ENCODE results near the gene VPS8. TPM values are rescaled to one million over a fixed set of nuclear protein-coding genes. Genes with fewer than 3 reads are reported as not detected.

The VPS8 gene
- total RNA-seq, 1 experiment from 2014 or later = 37.6 TPM

DNA sequence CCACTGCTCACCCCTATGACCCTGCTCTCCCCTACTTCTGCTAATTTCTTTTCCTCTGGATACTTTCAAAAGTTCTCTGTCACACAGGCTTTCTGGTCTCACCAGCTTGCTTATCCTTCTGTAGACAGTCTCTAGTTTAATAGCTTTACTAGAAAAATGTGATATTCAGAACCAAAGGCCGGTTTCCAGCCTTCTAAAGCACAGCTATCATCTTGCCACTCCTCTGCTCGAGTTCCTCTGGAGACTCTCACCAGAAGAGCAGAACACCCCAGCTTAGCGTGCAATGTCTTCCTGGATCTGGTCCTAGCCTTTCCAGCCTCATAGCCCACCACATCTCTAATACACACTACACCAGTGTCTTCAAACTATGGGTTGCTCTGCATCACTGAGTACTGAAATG is 1.8 kb upstream of the VPS8 start:
- Histone ChIP-seq H3K27me3 (ENCODE audit: insufficient read depth, low read length) (no peaks in the 10 kb centered on the region), H3K4me2 (ENCODE audit: low read length) (no peak overlapping the region), H3K4me3 (replicated peaks in 1 of 2; ENCODE audit: low read depth in 1 of 2, low read length in 2 of 2) (no peak overlapping the region), H2AFZ (ENCODE audit: low read depth, low read length, poor library complexity, severe bottlenecking) (peak overlapping the region; percentile 19), H3K27ac (ENCODE audit: low read depth, low read length) (no peak overlapping the region), H4K20me1 (ENCODE audit: insufficient read depth) (no peaks in the 10 kb centered on the region), H3K9me2 (ENCODE audit: insufficient read depth) (no peaks in the 10 kb centered on the region), H3K9ac (ENCODE audit: low read length) (no peak overlapping the region), H3K9me3 (ENCODE audit: control insufficient read depth in 1 of 2, insufficient read depth in 1 of 2, low read depth in 1 of 2, low read length in 2 of 2) (no peaks in the 10 kb centered on the region), H3K36me3 (ENCODE audit: control insufficient read depth in 1 of 2, insufficient read depth in 2 of 2, low read length in 2 of 2) (no peaks in the 10 kb centered on the region), H3K79me2 (ENCODE audit: insufficient read depth, low read length) (peaks cover 28% of the 10 kb centered on the region), H3K4me1 (ENCODE audit: control insufficient read depth in 1 of 2, insufficient read depth in 2 of 2, low read length in 2 of 2) (peaks cover 9 to 32% of the 10 kb centered on the region in 2 experiments; a peak in 3 of 4 replicates)
- DNase-seq (ENCODE audit: low read depth, low spot score) (no peak), ATAC-seq (no peak)
- no TSS peak for BruUV-seq (replicated peaks)
- ChIA-PET RAD21 (ENCODE audit: low non-redundant PET in 1 of 2, low total read pairs in 2 of 2, uncharacterized antibody in 2 of 2, unreplicated experiment in 2 of 2) (no interaction called here), CTCF (no interaction called here), POLR2A (no interaction called here)
- intact Hi-C loops (cut with micrococcal nuclease) = no loop called here
- no peak for TF ChIP-seq EZH2phosphoT487 (IDR thresholded peaks at IDR 0.05; ENCODE audit: borderline replicate concordance)

DNA sequence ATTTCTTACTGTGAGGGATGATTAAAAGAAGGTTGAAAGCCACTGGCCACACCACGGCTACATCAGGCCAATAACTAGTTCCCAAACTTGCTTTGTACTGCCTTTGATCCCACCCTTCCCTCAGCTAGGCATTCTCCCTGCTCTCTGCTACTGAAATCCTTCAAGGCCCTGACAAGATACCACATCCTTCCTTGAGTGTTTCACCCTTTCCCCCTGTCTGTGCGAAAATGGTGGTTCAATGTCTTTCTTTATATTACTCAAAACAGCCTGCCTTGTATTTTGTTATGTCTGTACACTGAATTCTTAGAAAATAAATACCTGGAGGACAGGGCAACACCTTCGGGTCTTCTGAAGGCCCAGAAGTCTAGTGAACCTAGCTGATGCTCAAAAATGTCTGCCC is 932 bp upstream of the VPS8 start:
- peaks cover 5 to 24% of the 10 kb centered on the region in 2 experiments; a peak in 3 of 4 replicates for H3K4me1 ChIP-seq (ENCODE audit: control insufficient read depth in 1 of 2, insufficient read depth in 2 of 2, low read length in 2 of 2)
- CTCF ChIA-PET = no interaction called here

More for the DNA sequence above, 932 bp upstream of the VPS8 start:
- intact Hi-C loops (cut with micrococcal nuclease) = no loop called here
- Histone ChIP-seq H3K9me2 (ENCODE audit: insufficient read depth) (no peaks in the 10 kb centered on the region), H3K27me3 (ENCODE audit: insufficient read depth, low read length) (no peaks in the 10 kb centered on the region), H3K27ac (ENCODE audit: low read depth, low read length) (no peak overlapping the region), H3K9ac (ENCODE audit: low read length) (no peak overlapping the region), H3K9me3 (ENCODE audit: control insufficient read depth in 1 of 2, insufficient read depth in 1 of 2, low read depth in 1 of 2, low read length in 2 of 2) (no peaks in the 10 kb centered on the region), H3K79me2 (ENCODE audit: insufficient read depth, low read length) (peaks cover 32% of the 10 kb centered on the region), H3K4me2 (ENCODE audit: low read length) (no peak overlapping the region), H3K36me3 (ENCODE audit: control insufficient read depth in 1 of 2, insufficient read depth in 2 of 2, low read length in 2 of 2) (no peaks in the 10 kb centered on the region), H3K4me3 (replicated peaks in 1 of 2; ENCODE audit: low read depth in 1 of 2, low read length in 2 of 2) (no peak overlapping the region), H2AFZ (ENCODE audit: low read depth, low read length, poor library complexity, severe bottlenecking) (peak overlapping the region; percentile 88), H4K20me1 (ENCODE audit: insufficient read depth) (no peaks in the 10 kb centered on the region)
- no TSS peak for BruUV-seq (replicated peaks)
- POLR2A ChIA-PET = interaction anchor here (1.4 kb wide), 1 partner anchor 411 kb away, joined by 3 read pairs; no protein-coding TSS in a partner anchor
- ATAC-seq (no peak), DNase-seq (ENCODE audit: low read depth, low spot score) (no peak)
- no peak for TF ChIP-seq ZNF274 (IDR thresholded peaks at IDR 0.05; ENCODE audit: low read depth, low read length)
- TF ChIP-seq POLR2AphosphoS5 (IDR thresholded peaks at IDR 0.05; ENCODE audit: low read depth, low read length) = no peak
- TF ChIP-seq EZH2phosphoT487 (IDR thresholded peaks at IDR 0.05; ENCODE audit: borderline replicate concordance) = no peak
- TF ChIP-seq SIN3A (IDR thresholded peaks at IDR 0.05; ENCODE audit: low read depth) = no peak
- TF ChIP-seq POLR2A (IDR thresholded peaks at IDR 0.05; ENCODE audit: borderline replicate concordance, extremely low read depth, insufficient read depth, insufficient read length) = no peak
- TF ChIP-seq YY1 (IDR thresholded peaks at IDR 0.05; ENCODE audit: extremely low read depth, insufficient replicate concordance, low read depth, low read length) = no peak
- TF ChIP-seq JUND (IDR thresholded peaks at IDR 0.05) = no peak
- RAD21 ChIA-PET (ENCODE audit: low non-redundant PET in 1 of 2, low total read pairs in 2 of 2, uncharacterized antibody in 2 of 2, unreplicated experiment in 2 of 2) = no interaction called here

All from HCT116 (cell line).